SIG-M5 treated with dmso at 0.1 percent for 504 hours (cell line): ENCODE results near the gene IDI1.
"Not testable (repeated sequence)": the region's sequence is repeated elsewhere in the genome, so short reads cannot be mapped to it uniquely, and the experiment has no call there.

Source experiments
- DNase-seq: peaks from one replicate; lab custom pipeline; 2025; ENCODE audit not compliant: unreplicated experiment; lab: John Stamatoyannopoulos, UW

Gene IDI1

DNA sequence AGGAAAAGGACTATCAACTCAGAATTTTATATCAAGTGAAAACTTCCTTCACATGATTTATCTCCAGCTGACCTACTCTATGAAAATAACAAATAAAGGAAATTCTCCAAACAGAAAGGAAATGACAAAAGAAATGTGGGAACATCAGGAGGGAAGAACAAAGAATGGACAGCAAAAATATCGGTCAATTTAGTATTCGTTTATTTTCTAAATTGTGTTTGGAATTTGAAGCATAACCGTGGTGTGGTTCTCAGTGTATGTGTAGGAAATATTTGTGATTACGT, 16.0 kb upstream of the IDI1 start:
- no peak for DNase-seq

DNA sequence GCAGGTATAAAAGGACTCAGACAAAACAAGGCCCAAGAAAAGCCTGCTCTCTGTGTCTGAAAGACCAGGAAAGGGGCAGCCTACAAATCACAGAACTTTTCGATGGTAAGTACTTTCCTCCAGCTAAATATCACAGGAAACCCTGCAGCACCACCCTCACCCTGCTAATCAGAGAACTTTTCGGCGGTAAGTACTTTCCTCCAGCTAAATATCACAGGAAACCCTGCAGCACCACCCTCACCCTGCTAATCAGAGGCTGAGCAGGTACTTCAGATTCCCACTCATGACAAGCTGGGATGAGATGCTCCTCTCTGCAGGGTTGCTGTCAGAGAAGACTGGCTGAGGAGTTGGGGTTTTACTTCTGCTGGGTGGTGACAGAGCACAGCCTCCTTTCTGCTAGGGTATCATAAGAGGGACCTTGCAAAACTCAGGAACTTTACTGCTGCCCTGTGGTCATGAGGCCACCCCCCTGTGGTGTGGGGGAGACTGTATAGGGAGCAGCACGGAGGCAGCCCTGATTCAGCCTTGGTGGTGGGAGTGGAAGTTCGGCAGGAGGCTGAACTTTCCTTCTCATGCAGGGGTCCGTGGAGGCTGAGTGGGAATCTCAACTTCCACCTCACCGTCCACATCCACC, 14.4 kb upstream of the IDI1 start:
- no peak for DNase-seq

DNA sequence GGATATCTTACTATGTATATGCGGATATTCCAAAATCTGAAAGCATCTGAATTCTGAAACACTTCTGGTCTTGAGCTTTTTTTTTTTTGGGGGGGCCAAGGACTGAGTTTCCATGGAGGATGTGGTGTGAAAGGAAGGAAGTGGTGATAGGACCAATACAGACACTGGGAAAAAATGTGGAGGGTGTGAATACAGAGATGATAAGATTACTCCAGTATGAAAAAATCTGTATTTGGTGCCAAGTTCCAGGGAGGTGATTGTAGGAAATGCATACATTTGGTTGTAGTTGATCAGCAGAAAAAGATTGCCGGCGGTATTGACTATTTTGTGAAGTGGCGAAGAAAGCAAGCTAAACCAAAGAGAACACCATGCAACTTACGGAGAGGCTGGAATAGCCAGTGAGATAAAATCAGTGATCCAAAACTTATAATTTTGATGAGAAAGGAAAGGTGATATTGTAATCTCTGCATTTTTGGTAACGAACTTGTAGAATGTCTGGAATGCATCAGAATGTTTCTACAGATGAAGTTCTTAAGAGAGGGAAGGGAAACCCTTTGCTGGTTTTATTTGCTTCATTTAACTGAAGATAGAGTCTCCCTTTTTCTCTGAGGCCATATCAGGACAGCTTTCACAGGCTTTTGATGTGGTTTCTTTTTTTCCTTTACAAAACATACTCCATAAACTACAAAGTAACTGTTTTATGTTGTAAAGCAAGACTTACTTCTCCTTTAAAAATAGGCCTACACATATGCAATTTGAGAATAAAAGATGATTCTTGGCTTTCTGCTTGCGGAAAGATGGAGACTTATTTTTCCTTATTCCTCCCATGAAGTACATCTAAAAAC, 13.2 kb upstream of the IDI1 start:
- no peak for DNase-seq

DNA sequence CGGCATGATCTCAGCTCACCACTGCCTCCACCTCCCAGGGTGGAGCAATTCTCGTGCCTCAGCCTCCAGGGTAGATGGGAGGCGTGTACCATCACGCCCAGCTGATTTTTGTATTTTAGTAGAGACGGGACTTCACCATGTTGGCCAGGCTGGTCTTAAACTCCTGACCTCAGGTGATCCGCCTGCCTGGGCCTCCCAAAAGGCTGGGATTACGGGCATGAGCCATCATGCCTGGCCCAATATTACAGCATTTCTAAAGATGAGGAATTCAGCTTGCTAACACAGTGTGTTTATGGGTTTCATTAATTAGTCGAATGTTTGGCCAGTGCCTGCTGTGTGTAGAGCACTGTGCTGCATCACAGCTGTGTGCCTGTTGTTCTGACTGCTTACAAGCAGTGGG, 11.0 kb upstream of the IDI1 start:
- DNase-seq, result no peak

DNA sequence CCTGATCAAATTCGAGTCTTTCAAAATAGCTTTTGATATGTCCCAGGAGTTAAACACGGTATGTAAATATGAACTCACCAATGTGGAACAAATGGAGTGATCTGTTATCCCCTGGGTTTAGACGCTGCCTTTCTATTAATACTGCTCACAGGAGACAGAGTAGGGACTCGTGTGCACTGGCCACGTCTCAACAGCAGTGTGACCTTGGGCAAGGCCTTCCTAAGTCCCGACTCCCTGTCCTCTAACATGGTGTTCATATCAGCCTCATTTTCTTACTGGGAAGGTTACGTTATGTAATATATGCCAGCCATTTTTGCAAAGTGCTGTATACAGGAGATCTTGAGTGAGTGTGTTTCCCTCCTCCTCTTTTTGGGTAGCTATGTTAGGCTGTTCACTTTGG, 9.1 kb upstream of the IDI1 start:
- no peak for DNase-seq

DNA sequence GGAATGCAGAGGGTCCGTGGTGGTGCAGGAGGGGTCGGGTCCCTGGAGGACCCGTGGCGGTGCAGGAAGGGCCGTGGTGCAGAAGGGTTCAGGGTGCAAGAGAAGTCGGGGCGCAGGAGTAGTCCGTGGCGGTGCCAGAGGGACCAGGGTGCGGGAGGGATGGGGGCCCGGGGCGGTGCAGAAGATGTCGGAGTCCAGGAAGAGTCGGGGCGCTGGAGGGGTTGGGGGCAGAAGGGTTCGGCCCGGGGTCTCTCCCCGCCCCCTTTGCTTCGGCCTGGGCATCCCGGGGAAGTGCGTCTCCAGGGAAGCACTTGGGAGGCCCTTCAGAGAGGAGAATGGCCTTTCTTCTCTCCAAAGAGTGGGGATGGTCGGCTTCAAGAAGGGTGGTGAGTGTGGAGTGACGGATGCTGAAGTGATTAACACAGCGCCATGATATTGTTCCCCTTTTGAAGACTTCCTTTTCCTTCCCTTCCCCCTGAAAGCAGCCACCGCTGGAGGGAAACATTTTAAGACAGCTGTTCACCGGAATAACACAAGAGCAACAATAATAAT, 8.3 kb upstream of the IDI1 start:
- DNase-seq, result peak; percentile 75

DNA sequence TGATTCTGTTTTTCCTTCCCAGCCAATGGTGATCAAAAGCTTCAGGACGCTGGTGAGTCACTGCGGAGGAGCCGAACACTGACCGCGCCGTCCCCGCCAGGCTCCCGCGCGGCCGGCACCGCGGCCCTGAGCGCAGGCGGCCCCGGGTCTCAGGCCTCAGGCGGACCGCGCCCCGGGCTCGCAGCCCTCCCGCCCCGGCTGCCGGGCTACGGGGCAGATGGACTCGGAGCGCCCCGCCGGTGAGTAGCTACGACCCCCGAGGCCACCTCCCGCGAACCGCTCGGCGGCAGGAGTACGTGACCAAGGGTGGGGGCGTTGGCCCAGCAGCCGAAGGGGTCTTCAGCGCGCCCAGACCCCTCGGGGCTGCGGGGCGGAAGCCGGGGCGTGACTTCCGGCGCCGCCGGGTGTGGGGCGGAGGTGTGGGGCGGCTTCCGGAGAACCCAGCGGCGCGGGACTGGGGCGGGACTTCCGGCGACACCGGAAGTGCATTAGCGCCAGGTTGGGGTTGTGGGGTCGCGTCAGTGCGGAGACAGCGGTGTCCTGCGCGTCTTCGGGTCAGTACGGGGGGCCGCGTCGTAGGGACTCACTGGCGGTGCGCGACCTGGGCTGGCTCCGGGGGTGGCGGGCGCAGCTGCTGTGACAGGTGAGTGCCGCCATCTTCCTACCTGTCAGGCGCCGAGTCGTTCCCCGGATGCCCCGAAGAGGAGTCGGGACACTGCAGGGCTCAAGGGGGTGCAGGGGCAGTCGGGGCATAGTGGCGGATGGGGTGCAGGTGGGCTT, 7.6 kb upstream of the IDI1 start, which contains the start of gene WDR37:
Gene WDR37, plus strand, starts transcription at position 60 of the 780 bp plus-strand sequence. CDS start 15,771 bp downstream, outside the sequence.
- DNase-seq, result peak; percentile 63

DNA sequence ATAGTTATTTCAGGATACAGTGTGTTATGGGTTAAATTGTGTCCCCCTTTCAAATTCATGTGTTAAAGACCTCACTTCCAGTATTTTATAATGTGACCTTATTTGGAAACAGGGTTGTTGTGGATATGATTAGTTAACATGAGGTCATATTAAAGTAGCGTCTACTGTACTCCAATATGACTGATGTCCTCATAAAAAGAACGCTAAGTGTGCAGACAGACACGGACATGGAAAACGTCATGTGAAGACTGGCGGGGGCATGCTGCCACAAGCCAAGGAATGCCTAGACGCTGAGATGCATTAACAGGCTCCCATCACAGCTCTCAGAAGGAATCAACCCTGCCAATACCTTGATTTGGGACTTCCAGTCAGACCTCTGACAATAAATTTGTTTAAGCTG, 5.8 kb upstream of the IDI1 start:
- no peak for DNase-seq

DNA sequence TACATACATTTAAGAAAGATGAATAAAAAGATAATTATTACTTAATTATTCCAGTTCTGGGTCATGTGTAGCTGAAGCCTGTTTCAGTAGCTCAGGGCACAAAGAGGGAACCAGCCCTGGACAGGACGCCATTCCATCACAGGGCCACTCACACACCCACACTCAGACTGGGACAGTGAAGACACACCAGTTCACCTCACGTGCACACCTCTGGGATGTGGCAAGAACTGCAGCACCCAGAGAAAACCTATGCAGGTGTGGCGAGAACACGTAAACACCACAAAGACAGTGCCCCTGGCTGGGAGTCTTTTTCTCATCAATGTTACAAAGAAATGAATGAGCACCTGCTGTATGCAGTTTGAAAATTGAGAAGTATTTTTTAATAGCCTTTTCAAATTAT, 1.6 kb upstream of the IDI1 start:
- peak; percentile 21 for DNase-seq

DNA sequence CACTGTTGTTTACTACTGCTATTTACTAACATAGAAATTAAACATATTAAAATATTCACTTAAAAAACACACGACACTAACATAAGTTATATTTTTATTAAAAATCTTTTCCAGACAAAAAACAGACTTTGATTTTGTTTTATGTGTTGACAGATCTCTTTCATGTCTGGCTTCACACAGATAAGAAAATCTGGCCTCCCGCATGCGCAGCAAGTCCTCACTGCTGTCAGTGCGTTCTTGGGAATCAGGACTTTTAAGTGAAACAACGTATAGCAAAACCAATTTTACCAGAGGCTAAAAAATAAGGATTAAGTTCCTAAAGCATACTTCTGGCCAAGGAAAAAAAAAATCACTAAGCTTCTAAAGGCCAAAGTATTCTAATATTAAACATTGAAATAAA, 1.2 kb upstream of the IDI1 start:
- no peak for DNase-seq

DNA sequence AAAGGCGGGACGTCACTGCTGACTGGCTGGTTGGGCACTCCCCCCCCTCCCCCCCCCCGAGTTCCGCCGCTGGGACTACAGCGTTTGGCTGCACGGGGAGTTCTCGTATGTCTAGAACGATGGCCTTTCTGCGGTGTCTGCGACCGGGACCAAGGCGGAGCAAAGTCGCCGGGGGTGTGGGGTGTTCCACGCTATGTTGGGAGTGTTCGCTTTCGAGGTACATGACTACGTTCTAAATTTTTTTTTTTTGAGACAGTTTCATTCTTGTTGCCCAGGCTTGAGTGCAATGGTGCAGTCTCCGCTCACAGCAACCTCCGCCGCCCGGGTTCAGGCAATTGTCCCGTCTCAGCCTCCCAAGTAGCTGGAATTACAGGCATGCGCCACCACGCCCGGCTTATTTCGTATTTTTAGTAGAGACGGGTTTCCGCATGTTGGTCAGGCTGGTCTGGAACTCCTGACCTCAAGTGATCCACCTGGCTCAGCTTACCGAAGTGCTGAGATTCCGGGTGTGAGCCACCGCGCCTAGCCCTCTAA, 573 bp upstream of the IDI1 start:
- no peak for DNase-seq

DNA sequence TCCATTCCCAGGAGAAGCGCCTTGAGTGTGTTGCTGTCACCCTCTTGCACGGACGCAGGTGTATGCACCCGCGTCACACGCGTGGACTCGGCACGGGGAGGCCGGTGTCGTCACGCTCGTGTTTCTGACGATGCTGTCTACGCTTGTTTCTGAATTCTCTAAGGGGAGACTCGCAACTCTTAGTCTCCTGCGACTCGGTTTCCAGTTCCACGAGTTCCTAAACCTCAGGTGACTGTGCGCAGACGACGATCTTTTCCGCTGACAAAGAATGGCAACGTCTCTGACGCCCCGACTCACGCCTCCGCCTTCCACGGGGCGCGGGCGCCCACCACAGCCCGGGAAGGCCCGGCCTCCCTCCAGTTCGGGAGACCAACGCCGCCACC, 579 bp downstream of the IDI1 start:
- DNase-seq, result peak; percentile 36

DNA sequence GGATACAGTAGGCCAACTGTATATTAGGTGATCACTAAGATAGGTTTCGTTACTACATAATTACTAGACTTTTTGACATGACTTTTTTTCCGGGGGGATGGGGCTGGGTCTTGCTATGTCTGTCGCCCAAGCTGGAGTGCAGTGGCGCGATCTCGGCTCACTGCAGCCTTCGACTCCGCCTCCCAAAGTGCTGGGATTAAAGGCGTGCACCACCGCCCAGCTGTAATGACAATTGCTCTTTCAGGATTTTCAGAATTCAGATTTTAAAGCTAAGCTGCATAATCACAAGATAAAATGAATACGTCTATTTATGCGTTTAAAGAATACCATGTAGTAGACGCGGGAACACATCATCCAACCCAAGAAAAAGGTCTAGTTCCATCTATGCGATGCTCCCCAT, 982 bp downstream of the IDI1 start:
- DNase-seq, result no peak

DNA sequence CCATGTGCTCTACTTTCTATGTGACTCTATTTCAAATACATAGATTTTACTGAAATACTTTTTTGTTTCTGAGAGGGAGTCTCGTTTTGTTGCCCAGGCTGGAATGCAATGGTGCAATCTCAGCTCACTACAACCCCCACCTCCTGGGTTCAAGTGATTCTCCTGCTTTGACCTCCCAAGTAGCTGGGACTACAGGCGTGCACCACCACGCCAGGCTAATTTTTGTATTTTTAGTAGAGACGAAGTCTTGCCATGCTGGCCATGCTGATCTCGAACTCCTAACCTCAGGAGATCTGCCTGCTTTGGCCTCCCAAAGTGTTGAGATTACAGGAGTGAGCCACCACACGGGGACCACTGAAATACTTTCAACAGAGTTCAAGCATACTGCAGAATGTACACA, 3.5 kb downstream of the IDI1 start:
- DNase-seq, result no peak

DNA sequence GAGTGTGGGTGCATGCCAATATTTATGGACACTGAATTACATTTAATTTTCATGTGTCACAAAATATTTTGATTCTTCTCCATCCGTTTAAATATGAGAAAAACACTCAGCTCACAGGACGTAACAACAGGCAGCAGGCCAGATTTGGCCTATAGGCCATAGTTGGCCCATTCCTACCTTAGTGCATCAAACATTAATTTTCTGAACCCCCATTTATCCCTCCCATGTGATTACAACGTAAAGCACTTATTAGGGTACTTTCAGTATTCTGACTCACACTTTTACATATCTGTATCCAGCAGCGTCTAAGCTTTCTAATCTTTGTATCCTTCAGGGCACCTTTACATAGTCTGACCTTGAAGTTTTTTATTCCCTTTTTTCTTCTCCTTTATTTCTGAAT, 4.0 kb downstream of the IDI1 start:
- no peak for DNase-seq

DNA sequence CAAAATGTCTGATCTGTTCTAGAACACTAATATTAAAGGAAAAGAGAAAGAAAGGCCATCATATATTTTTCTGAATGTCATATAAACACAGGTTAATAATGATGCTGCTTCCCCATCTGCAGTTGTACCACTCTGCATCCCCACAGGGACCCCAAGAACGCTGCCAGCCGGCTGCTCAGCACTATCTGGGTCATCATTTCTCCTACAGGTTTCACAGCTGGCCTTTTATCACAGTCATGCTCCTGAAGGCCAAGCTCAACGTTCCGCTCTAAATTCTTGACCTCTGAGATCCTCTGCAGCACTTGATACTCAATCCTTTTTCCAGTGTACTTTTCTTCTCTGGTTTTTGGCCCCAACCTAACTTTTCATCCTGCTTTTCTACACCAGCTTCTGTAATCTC, 4.8 kb downstream of the IDI1 start:
- DNase-seq, result no peak

DNA sequence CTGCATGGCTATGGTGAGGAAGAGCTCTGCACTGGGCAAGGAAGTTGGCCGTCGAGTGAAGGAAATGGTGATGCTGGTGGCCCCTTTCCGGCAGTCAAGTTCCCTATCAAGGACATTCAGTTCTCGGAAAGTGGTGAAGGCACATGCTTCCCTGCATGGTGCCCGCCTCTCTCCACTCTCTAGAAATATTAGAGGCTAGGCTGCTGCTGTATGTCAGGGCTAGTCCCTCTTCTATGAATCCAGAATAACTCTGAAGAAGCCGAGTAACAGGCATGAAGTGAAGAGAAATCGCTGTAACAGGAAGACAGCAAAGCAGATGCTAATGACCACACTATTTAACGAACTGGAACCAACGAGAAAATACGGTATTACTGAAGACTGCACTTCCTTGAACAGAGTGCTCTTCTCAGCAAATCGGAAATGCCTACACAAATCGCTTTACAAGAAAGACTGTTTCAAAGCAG, 5.4 kb downstream of the IDI1 start:
- no peak for DNase-seq

DNA sequence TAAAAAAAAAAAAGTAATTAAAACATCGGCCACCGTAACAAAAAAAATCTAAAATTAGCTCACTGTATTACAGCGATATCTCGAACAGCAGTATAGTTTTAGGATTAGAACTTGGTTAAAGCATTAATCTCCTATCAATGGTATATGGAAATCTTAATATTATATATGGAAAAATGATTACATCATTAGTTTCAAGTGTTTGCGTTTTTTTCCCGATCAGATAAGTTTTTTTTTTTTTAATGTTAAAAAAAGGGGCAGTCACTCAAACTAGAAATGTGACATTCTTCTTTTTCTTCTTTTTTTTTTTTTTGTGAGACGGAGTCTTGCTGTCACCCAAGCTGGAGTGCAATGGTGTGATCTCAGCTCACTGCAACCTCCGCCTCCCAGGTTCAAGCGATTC, 7.4 kb downstream of the IDI1 start:
- DNase-seq, result no peak

DNA sequence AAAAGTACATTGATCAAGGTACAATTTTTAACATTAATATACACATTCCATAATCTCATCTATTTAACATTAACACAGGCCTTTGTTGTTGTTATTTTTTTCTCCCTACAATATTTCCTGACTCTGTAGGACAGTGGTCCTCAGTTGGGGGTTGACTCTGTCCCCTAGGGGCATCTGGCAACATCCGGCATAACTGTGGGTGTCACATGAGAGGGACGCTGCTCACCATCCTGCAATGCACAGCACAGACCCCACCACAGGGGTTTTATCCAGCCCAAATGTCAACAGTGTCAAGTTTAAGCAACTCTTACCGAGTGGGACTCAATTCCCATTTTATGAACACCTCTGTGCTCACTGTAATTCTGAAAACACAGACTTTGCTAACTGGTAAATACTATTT, 8.8 kb downstream of the IDI1 start:
- no peak for DNase-seq

DNA sequence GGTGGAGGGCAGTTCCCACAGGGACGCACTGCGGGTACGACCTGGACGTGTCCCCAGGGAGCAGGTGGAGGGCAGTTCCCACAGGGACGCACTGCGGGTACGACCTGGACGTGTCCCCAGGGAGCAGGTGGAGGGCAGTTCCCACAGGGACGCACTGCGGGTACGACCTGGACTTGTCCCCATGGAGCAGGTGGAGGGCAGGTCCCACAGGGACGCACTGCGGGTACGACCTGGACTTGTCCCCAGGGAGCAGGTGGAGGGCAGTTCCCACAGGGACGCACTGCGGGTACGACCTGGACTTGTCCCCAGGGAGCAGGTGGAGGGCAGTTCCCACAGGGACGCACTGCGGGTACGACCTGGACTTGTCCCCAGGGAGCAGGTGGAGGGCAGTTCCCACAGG, 10.2 kb downstream of the IDI1 start:
- not testable (repeated sequence) for DNase-seq

DNA sequence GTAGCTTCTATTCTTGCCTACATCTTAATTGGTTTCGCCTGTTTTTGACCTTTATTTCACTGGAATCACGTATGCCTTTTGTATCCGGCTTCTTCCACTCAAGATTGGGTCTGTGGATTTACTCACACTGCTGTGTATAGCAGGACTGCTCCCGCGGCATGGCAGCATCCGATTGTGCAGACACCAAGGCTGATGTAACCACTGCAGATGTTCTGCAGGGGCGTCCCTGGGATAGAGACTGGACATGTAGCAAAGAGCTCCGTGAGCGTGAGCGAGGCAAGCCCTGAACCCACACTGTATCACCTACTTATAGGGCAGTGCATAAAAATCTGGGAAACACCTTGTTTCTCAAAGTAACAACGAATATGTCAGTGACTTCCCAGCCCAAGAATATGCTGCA, 11.8 kb downstream of the IDI1 start:
- DNase-seq, result no peak
